ENCODE results near the gene PCSK6.

PCSK6 gene

GRCh38 chr15:101504373-101504772 lies 14.9 kb upstream of the PCSK6 start:
- no peak for TF ChIP-seq ZNF384 (IDR thresholded peaks at IDR 0.05)
- no peak for TF ChIP-seq NFRKB (IDR thresholded peaks at IDR 0.05)
- no peak for TF ChIP-seq PKNOX1 (IDR thresholded peaks at IDR 0.05)
- no peak for TF ChIP-seq FOXM1 (IDR thresholded peaks at IDR 0.05; ENCODE audit: borderline replicate concordance)
- TF ChIP-seq HDGF (IDR thresholded peaks at IDR 0.05; ENCODE audit: borderline replicate concordance) = no peak
- no peak for TF ChIP-seq SUZ12 (IDR thresholded peaks at IDR 0.05)
- TF ChIP-seq FOXK2 (IDR thresholded peaks at IDR 0.05) = no peak
- TF ChIP-seq ARNT (IDR thresholded peaks at IDR 0.05) = no peak
- ChIA-PET CTCF (no interaction called here), POLR2A (interaction anchor here (0.9 kb wide), 1 partner anchor 15 kb away, joined by 3 read pairs; the partner anchor contains the start of gene PCSK6)
- peak; percentile 12 for DNase-seq (ENCODE audit: extremely low spot score)

DNA sequence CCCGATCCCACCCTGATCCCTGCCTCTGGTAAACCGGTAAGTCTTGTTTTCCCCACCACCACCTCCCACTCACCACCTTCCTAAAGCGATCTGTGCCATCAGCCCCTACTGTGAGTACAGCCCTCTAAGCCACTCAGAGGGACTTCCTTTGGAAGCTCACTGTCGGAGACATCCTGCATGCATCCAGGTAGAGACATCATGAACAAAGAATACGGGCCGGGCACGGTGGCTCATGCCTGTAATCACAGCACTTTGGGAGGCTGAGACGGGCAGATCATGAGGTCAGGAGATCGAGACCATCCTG lies 13.7 kb upstream of the PCSK6 start:
- CTCF ChIA-PET = no interaction called here
- TF ChIP-seq BHLHE40 (IDR thresholded peaks at IDR 0.05; ENCODE audit: borderline replicate concordance) (no peak), NFRKB (IDR thresholded peaks at IDR 0.05) (no peak)
- no peak for DNase-seq (ENCODE audit: extremely low spot score)
- POLR2A ChIA-PET = no interaction called here

- peak; percentile 96 for TF ChIP-seq PKNOX1 (IDR thresholded peaks at IDR 0.05)
- no peak for TF ChIP-seq BHLHE40 (IDR thresholded peaks at IDR 0.05; ENCODE audit: borderline replicate concordance)
- no peak for DNase-seq (ENCODE audit: extremely low spot score)
- ChIA-PET CTCF (interaction anchor here (0.6 to 2.2 kb wide), 28 partner anchors 8 to 271 kb away, joined by 3 to 14 read pairs (median 4); partner anchors contain the start of gene PCSK6), POLR2A (interaction anchor here (0.9 to 1.7 kb wide), 2 partner anchors 43 to 207 kb away, joined by 3 to 5 read pairs; partner anchors contain the start of gene SNRPA1)
These were observed 13.2 kb upstream of the PCSK6 start for GRCh38 chr15:101502572-101503295.

- ChIA-PET CTCF (interaction anchor here (0.6 to 2.2 kb wide), 29 partner anchors 9 to 272 kb away, joined by 3 to 14 read pairs (median 4); partner anchors contain the start of gene PCSK6), POLR2A (interaction anchor here (0.9 to 1.7 kb wide), 3 partner anchors 10 to 206 kb away, joined by 3 to 5 read pairs (median 3); partner anchors contain the start of gene SNRPA1)
- DNase-seq (ENCODE audit: extremely low spot score) = peak; percentile 93
- TF ChIP-seq ARNT (IDR thresholded peaks at IDR 0.05) (peak; percentile 45; the same call in 1 of the 2 replicates), FOXK2 (IDR thresholded peaks at IDR 0.05) (no peak), SP1 (IDR thresholded peaks at IDR 0.05) (no peak), CTBP1 (IDR thresholded peaks at IDR 0.05; ENCODE audit: borderline replicate concordance) (no peak), ZNF384 (IDR thresholded peaks at IDR 0.05) (no peak), L3MBTL2 (conservative IDR thresholded peaks at IDR 0.05) (no peak), FOXA1 (IDR thresholded peaks at IDR 0.05) (no peak), PKNOX1 (IDR thresholded peaks at IDR 0.05) (no peak), LEF1 (IDR thresholded peaks at IDR 0.05; ENCODE audit: borderline replicate concordance) (no peak), SUZ12 (IDR thresholded peaks at IDR 0.05) (no peak), NFRKB (IDR thresholded peaks at IDR 0.05) (no peak), FOXM1 (IDR thresholded peaks at IDR 0.05; ENCODE audit: borderline replicate concordance) (no peak), HDGF (IDR thresholded peaks at IDR 0.05; ENCODE audit: borderline replicate concordance) (peak; percentile 94), BHLHE40 (IDR thresholded peaks at IDR 0.05; ENCODE audit: borderline replicate concordance) (no peak), ELF4 (IDR thresholded peaks at IDR 0.05) (no peak), TARDBP (IDR thresholded peaks at IDR 0.05) (no peak)
These were observed 12.3 kb upstream of the PCSK6 start for GRCh38 chr15:101501703-101502373.

DNA sequence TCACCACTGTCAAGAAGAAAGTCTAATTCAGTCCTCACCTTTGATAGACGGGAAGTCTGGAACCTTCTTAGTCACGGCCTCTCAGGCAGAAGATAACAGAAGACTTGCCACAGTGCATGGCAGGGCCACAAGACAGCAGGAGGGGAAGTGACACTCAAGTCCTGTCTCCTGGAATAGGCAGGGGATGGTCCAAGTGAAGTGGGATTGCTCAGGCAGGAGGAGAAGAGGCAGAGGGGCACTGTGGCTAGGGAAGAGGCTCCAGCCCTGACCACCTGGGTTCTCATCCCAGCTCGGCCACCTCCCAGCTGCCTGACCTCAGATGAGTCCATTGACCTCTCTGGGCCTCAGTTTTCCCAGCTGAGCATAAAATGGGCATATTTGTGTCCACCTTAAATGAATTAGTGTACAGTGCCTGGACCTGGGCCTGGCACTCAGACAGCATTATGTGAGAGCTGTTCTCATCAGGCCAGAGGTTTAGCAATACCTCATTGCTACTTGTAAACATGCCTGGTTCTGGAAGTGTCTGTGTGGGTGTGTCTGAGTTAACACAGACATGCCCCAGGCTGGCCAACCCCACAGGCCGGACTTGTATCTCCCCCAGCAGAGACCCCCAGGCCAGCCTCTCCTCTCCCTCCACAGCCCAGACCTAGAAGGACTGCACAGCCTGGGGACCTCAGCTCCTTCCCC lies 11.5 kb upstream of the PCSK6 start:
- ChIA-PET POLR2A (interaction anchor here (1.1 to 1.7 kb wide), 2 partner anchors 9 to 206 kb away, joined by 3 to 5 read pairs; partner anchors contain the start of gene SNRPA1), CTCF (interaction anchor here (0.7 to 2.2 kb wide), 12 partner anchors 10 to 273 kb away, joined by 3 to 14 read pairs (median 4); partner anchors contain the start of gene PCSK6)
- DNase-seq (ENCODE audit: extremely low spot score) = no peak
- no peak for TF ChIP-seq TARDBP (IDR thresholded peaks at IDR 0.05)
- no peak for TF ChIP-seq ZNF384 (IDR thresholded peaks at IDR 0.05)
- TF ChIP-seq BHLHE40 (IDR thresholded peaks at IDR 0.05; ENCODE audit: borderline replicate concordance) = no peak
- TF ChIP-seq ARNT (IDR thresholded peaks at IDR 0.05) = no peak
- TF ChIP-seq FOXM1 (IDR thresholded peaks at IDR 0.05; ENCODE audit: borderline replicate concordance) = no peak
- TF ChIP-seq SP1 (IDR thresholded peaks at IDR 0.05) = no peak
- no peak for TF ChIP-seq LEF1 (IDR thresholded peaks at IDR 0.05; ENCODE audit: borderline replicate concordance)
